Lower lobe of right lung (tissue), 2 donors: ENCODE measurements around the gene WASF3. TPM values are rescaled to one million over a fixed set of nuclear protein-coding genes. Genes with fewer than 3 reads are reported as not detected.

Source experiments
- ATAC-seq, 2 donors: fragments of 200-7000 bp; cut with Tn5 transposase; one replicate each; pipeline ENCODE4 v1.9.1; 2020 to 2022; ENCODE audit warnings: mild to moderate bottlenecking in 2 of 2, moderate library complexity in 2 of 2
- DNase-seq: peaks from one replicate; pipeline ENCODE4 v3.0.0-alpha.2; 2020
- H3K27ac ChIP-seq: fragments of 200-600 bp; one replicate; pipeline ENCODE4 v1.8.0; 2022
- H3K27me3 ChIP-seq: fragments of 200-600 bp; one replicate; pipeline ENCODE4 v1.8.0; 2022; ENCODE audit warnings: low read depth
- H3K36me3 ChIP-seq: fragments of 200-600 bp; one replicate; pipeline ENCODE4 v1.8.0; 2022; ENCODE audit warnings: mild to moderate bottlenecking
- H3K4me1 ChIP-seq: fragments of 200-600 bp; one replicate; pipeline ENCODE4 v1.8.0; 2022
- H3K4me3 ChIP-seq: fragments of 200-600 bp; one replicate; pipeline ENCODE4 v1.8.0; 2022; ENCODE audit warnings: mild to moderate bottlenecking
- H3K9me3 ChIP-seq: fragments of 200-600 bp; one replicate; pipeline ENCODE4 v1.8.0; 2022
- CTCF ChIP-seq: fragments of 200-600 bp; IDR thresholded peaks from one replicate; pipeline ENCODE4 v1.8.0; 2022; ENCODE audit warnings: antibody characterized with exemption, mild to moderate bottlenecking
- intact Hi-C: fragments of 100-400 bp; cut with DNase I; formaldehyde crosslinking; loops from one replicate; pipeline ENCODE4 v1.11.0; 2022
- total RNA-seq: library from RNA; stranded (reverse); fragmentation: NEBNext Ultra II Directional; extraction: Animal tissue kit (Norgen Biotek cat#: 25700); gene quantifications from one replicate; pipeline ENCODE4 v1.2.1, GENCODE V29; 2021
- donor health status: DM: no; HTN: yes; CAD: no; lungs with severe emphysema.

WASF3 gene
- total RNA-seq, 1 donor from 2014 or later, result 15.4 TPM

- Histone ChIP-seq H3K36me3 (no peaks in the 10 kb centered on the region), H3K9me3 (peaks cover 9% of the 10 kb centered on the region), H3K27me3 (no peaks in the 10 kb centered on the region), H3K4me1 (peaks cover 5% of the 10 kb centered on the region), H3K4me3 (no peak overlapping the region), H3K27ac (no peak overlapping the region)
- DNase-seq, result no peak
- no peak for ATAC-seq
- no peak for TF ChIP-seq CTCF
- intact Hi-C loops, result no loop called here
These were observed 136.4 kb downstream of the WASF3 start for GRCh38 chr13:26693749-26694463.

- TF ChIP-seq CTCF, result no peak
- intact Hi-C loops, result no loop called here
- Histone ChIP-seq H3K4me1 (peaks cover 5% of the 10 kb centered on the region), H3K9me3 (peaks cover 9% of the 10 kb centered on the region), H3K36me3 (no peaks in the 10 kb centered on the region), H3K4me3 (no peak overlapping the region), H3K27ac (no peak overlapping the region), H3K27me3 (no peaks in the 10 kb centered on the region)
- DNase-seq, result no peak
- no peak for ATAC-seq
These were observed 137.3 kb downstream of the WASF3 start for GRCh38 chr13:26694609-26695359.

- Histone ChIP-seq H3K4me3 (no peak overlapping the region), H3K4me1 (peaks cover 5% of the 10 kb centered on the region), H3K27me3 (no peaks in the 10 kb centered on the region), H3K36me3 (no peaks in the 10 kb centered on the region), H3K27ac (no peak overlapping the region), H3K9me3 (peaks cover 4% of the 10 kb centered on the region)
- ATAC-seq, result no peak
- TF ChIP-seq CTCF, result no peak
- no peak for DNase-seq
- intact Hi-C loops, result no loop called here
These were observed 137.8 kb downstream of the WASF3 start for GRCh38 chr13:26695360-26695705.

GRCh38 chr13:26695891-26696311 is 138.4 kb downstream of the WASF3 start:
- Histone ChIP-seq H3K27me3 (no peaks in the 10 kb centered on the region), H3K4me1 (peaks cover 5% of the 10 kb centered on the region), H3K9me3 (no peaks in the 10 kb centered on the region), H3K27ac (no peak overlapping the region), H3K36me3 (no peaks in the 10 kb centered on the region), H3K4me3 (no peak overlapping the region)
- intact Hi-C loops, result no loop called here
- no peak for TF ChIP-seq CTCF
- ATAC-seq, result peak in 1 of 2 donors; percentile 7
- no peak for DNase-seq

GRCh38 chr13:26697069-26697955 is 139.8 kb downstream of the WASF3 start:
- TF ChIP-seq CTCF, result no peak
- Histone ChIP-seq H3K4me1 (peaks cover 5% of the 10 kb centered on the region), H3K27me3 (no peaks in the 10 kb centered on the region), H3K9me3 (no peaks in the 10 kb centered on the region), H3K36me3 (no peaks in the 10 kb centered on the region), H3K27ac (no peak overlapping the region), H3K4me3 (no peak overlapping the region)
- intact Hi-C loops, result no loop called here
- ATAC-seq (peak; percentile 7 to 9), DNase-seq (no peak)
